HG02610 (cell line): ENCODE results near the gene TMEM218.

Experiments used
- ATAC-seq: cut with Tn5 transposase; IDR thresholded peaks from one replicate; pipeline ENCODE4 v1.9.1; 2021; ENCODE audit warnings: mild to moderate bottlenecking, moderate library complexity; ENCODE audit not compliant: unreplicated experiment

The TMEM218 gene

GRCh38 chr11:125076378-125076945 is 35.0 kb downstream of the TMEM218 start:
- ATAC-seq, result no peak

- ATAC-seq, result no peak
Observed at GRCh38 chr11:125075900-125076317, 35.5 kb downstream of the TMEM218 start.

GRCh38 chr11:125075242-125075625 is 36.2 kb downstream of the TMEM218 start:
- ATAC-seq, result no peak

DNA sequence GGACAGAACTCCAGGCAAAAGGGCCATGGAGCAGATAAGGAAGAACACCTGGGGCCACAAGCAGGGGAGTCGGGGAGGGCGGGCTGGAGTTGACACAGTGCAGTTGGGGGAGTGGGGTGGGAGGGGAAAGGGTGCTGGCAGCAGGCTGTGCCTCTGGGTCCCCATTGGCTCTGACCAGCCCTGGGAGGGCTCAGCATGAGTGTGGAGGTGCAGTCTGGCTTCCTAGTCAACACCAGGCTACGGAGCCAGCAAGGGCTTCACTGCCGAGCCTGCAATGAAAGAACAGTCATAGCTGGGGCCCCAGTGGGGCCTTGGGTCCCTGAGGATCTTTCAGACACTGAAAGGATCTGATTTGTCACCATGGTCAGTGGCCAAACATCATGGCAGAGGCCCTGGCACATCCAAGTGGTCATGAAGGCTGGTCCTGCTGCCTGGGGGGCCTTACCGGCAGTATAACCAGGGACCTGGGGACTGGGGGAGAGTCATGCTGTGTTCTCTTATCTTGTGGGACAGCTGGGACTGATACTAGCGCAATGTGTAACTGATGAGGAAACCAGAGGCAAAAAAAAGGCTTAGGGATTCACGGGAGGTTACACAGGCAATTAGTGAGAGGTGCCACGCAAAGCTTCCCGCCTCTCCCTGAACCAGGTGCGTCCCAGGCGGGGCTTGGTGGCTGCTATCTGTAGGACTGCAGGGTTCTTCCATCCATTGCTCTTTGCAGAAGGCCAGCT is 36.8 kb downstream of the TMEM218 start:
- ATAC-seq, result no peak

- ATAC-seq, result no peak
Observed at GRCh38 chr11:125073616-125074483, 37.6 kb downstream of the TMEM218 start.

DNA sequence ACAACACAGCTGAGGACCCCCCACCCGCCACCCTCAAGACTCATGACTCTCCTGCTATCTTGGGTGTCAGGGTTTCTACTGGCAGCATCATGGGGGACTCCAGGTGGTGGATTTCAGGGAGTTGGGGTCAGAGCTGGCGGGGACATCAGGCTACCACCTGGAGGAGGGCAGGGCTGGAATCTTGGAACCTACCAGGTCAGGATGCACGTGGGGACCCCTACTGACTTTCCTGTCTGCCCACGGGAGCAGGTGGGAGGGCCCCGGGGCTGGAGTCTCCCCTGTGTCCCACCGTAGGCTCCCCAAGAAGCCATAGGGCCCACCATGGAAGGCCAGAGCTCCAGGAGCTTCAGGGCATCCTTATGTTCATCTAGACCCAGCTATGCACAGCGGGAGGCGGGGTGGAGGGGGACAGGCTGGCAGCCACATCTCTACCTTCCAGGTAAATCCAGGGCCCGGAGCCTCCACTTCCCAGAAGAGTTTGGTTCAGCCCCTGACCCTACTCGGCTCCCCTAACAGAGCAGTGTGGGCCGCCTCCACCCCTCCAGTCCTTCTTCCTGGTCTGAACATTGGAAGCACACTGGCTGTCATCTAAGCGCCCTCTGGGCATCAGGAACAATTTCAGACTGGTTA is 38.4 kb downstream of the TMEM218 start:
- no peak for ATAC-seq

- ATAC-seq, result peak; percentile 84
Observed at GRCh38 chr11:125072218-125072960, 39.0 kb downstream of the TMEM218 start.

DNA sequence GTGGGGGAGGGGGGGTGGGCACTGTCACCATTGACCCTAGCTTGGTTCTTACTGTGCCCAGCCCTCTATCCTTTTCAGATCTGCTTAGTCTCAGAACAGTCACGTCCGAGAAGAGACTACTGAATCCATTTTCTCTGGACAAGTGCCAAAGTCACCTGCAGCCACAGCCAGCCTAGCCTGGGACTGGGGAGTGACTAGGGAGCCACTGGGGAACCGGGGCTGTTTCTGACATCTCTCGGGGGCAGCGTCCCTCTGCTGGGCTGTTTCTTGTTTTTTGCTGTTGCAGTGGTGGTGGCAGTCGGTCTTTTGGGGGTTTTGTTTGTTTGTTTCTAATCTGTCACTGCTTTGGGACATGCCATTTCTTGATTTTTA is 39.6 kb downstream of the TMEM218 start:
- no peak for ATAC-seq

DNA sequence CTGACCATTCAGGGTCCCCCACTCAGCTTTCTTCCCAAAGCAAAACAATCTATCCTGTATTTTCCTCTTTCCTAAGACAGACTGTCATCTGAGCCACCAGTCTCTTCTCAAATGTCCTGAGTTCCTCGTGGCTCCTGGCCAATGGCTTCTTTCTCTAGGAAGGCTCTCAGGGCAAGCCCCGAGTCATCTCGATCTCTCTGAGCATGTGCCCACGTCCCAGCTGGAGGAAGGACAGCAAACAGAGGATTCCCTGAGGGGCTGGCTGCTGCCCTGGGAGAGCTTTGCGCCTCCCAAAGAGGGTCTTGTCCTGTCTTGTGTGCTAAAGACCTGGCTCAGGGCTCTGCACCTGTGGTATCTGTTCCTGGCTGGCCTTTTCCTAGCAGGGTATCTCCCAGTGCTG is 40.0 kb downstream of the TMEM218 start:
- no peak for ATAC-seq

DNA sequence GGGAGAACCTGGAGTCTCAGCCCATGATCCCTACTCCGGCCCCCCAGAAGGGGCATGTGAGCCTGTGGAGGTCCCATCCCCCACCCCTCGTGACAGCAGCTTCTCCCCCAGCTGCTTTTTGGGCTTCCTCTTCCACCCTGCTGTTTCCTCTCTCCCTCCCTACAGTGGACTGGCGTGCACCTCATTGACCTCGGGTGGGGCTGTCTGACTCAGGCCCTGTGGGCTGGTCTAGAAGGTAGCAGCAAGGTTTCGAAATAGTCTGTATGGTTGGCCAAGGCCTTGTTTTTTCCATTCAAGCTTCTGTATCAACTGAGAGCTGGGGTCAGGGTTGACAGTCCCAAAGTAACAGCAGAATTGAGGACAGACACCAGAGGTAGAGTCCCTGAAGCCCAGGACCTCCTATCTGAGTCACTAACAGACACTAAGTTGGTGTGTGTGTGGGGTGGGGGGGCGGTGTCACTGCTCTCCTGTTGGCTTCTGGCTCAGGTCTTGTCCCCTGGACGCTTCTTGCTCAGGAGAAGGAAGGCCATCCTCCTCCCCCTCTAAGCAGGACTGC is 40.6 kb downstream of the TMEM218 start:
- peak; percentile 71 for ATAC-seq

DNA sequence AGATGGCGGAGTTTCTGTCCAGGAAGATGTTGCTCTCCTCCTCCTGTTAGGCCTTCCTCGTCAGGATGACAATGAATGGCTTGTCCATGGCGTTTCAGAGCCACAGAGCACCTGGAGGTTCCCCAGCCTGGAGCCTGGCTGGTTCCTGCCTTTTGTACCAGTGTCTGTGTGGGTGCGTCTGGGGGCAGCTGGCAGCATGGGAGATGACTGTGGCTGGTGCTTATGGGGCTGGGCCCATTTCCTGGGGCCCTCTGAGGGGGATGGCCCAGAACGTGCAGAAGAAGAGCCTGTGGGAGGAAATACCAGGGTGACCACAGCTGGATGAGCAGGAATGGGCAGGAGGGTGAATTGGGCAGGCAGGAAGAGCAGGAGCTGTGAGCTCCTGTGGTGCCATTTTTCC is 41.6 kb downstream of the TMEM218 start:
- ATAC-seq, result no peak

GRCh38 chr11:125069008-125069407 is 42.4 kb downstream of the TMEM218 start:
- ATAC-seq, result no peak

DNA sequence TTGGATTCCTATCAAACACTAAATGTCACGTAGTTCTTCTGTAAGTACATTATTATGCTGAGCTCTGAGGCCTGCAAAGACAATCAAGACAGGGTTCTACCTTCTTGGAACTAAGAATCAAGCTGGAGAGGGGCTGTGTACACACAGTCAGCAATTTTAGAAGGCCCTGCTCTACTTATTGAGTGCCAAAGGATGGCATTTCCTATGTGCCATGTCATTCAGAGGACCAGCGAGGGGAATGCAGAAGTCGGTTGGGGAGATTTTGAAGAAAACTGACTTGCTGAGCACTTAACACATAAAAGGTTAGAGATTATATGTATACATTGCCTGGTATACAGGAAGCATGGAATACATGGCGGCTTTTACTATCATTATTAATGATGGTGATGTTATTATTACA is 43.1 kb downstream of the TMEM218 start:
- no peak for ATAC-seq

- ATAC-seq, result no peak
Observed at GRCh38 chr11:125064070-125064469, 47.4 kb downstream of the TMEM218 start.

DNA sequence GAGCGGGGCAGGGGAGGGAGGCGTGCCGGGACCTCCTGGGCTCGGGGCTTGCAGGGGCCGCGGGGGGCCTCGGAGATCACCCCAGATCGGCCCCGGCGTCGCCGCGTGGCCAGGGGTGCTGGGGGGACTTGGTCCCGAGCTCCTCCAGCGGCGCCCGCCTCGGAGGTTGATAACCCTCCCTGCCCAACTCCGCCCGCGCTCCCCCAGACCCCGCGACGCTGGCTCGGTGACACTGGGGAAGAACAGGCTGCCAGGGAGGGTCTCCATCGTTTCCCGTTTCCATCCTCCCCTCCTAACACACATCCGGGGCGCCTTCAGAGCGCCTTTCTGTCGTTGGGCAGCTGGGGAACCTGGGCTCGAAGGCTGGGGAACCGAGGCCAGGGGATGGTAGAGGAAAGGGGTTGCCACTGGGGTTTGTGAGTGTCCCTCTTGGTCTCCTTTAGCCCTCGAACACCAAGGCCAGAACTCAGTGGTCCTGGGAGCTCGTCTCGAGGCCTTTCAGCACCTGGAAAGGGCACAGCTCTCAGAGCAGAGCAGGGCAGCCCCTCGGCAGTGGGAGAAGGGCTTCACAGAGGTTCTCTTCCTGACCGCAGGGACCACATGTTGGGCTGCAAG is 47.9 kb downstream of the TMEM218 start:
- peak; percentile 14 for ATAC-seq

GRCh38 chr11:125062931-125063428 is 48.4 kb downstream of the TMEM218 start, which contains the start of gene SLC37A2:
TSS of gene SLC37A2 (plus strand) at chr11:125063305. CDS start at chr11:125063368, 63 bp downstream.
- ATAC-seq, result peak; percentile 94

DNA sequence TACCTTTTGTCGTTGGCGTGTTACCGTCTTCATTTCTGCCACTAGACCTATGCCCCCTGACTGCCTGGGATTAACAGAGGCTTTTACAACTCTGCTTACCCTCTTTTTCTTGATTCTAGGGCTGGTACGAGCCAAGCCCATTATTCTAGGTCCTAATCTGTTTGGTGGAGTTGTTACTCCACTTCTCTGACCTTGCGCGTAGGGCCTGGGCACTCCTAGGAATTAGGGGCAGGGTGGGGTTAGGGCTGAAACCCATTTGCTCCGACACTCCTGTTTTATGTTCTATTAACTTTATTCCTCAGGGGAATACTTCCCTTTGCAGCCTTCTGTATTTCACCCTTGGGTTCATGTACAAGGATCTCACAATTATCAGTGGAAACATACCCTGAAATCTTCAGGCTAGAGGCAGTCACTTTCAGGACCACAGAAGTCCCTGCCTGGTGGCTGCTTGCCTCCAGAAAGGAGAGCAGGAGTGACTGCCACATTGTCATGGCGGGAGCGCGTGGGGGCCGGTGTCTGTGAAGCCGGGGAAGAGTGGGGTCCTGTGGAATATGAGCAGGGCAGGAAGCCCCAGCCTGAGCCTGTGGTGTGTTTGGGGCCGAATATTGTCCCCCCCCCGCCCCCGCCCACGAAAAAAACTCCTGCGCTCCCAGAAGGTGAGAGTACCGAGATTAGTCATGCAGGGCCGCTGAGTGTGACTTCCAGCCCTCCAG is 49.1 kb downstream of the TMEM218 start:
- ATAC-seq, result no peak

DNA sequence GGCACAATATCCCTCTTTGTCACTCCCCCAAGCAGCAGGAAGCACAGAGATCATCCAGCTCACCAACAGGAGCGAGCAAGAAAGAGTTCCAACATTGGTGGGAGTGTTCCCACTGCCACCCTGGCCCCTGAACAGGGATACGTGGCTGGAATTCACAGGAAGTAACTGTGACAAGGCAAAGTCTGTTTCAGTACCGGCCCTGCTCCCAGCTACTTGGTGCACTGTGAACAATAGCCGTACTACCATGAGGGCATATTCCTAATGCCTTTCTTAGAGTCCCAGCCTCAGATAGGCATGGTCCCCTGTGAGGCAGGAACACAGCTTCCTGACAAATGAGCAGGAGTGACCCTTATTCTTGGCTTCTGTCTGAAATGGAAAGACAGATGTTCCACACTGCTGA is 50.1 kb downstream of the TMEM218 start:
- ATAC-seq, result no peak

DNA sequence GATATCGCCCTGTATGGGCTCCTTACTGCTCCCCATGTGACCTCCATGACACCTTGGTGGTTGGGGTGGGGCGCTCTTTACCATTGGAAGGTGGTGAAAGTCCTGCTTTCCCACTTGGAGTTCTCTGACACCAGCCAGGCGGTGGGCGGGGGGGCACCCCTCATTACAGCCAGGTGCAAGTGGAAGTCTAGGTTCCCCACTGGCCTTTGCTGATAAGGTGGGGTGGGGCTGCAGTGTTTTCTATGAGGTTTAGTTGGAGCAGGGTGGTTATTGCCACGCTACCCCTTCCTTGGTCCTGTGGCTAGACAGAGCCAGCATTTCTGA is 53.8 kb downstream of the TMEM218 start:
- ATAC-seq, result no peak
